DMS 273 treated with DMSO at 0.1 percent for 48 hours (cell line): ENCODE results near the gene SBNO2.

Experiments used
- DNase-seq: peaks from one replicate; lab custom pipeline; 2025; lab: John Stamatoyannopoulos, UW

Gene SBNO2

DNA sequence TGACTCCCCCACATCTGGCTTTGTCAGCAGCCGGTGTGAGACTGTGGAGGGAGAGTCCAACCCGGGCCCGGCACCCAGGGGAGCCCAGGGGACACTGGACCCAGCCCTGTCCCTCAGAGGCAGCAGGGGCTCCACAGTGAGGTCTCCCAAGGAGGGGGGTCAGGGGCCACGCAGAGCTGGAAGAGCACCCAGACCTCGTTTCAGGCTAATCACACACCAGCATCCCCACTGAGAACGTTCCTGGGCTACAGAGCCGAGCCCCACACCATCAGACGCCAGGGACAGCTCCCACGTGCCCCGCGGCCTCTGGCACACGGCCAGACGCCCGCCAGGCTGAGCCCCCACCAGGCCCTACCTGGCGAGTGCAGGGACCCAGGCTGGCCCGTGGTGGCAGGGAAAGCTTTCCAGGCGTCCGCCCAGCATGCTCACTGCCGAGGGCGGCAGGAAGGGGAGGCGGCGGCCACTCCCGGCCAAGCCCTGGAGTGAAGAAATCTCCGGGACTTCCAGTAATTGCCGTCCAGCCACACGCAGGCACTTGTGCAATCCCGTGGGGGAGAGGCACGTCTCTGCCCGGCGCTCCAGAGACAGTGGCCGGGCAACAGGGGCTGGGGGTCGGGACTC lies 19.2 kb downstream of the SBNO2 start:
- no peak for DNase-seq

DNA sequence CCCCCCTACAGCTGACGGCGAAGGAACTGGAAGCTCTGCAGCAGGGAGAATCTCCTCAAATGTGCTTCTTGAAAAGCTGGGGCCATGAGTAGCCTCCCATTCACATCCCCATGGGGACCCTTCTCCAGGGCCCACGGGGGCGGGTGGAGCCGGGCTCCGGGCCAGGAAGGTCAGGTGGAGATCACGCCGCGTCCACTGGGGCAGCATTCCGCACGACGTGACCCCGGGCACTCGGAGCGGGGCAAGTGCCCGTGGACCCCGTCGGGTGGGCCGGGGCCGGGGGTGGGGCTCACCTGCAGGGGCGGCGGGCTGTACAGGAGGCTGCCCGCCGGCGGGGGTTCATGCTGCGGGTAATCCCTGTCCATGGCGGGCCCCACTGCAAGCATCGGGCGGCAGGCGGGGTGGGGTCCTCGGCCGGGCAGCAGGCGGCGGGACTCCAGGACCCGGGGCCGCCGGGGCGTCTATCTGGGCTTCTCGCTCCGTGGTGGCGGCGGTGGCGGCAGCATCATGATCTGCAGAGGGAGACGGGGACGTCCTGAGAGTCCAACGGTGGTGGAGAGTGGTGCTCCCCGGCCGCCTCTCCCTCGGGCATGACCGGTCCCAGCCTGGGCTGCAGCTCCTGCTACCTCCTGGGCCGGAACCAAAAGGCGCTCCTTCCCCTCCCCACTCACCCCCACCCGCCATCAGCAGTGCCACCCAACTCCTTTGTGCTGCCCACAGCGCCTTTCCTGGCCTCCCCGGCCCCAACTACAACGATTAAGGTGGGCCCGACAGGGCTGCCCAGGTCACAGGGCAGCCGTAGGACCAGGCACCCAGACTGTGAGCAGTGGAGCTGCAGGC lies 20.0 kb downstream of the SBNO2 start:
- DNase-seq = no peak

GRCh38 chr19:1151917-1152587 lies 22.0 kb downstream of the SBNO2 start:
- DNase-seq = no peak

DNA sequence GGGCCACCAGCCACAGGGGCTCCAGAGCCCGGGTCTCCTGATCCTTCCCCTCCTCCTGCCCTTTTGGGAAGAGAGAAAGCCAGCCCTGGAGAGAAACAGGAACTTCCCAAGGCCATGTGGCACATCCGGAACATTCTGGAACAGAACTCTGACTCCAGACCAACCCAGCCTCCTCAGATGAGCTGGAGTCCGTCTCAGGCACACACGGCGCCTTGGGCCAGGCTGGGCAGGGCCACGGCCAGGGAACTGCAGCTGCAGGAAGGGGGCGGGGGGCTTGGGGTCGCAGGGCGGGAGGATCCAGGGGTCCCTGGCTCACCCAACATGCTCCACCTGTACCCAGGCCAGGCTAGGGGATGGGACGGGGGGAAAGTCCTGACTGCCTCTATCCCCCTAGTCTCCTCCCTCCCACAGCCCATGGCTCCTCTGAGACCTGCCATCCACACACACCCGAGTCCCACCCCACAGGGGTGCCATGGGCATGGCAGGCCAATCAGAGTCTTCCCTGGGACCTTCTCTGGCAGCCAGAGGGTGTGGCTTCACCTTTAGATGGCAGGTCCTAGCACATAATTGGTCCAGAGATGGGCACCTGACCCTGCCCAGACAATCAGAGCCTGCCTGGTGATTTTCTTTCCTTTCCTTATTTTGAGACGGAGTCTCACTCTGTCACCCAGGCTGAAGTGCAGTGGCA lies 22.9 kb downstream of the SBNO2 start:
- no peak for DNase-seq

GRCh38 chr19:1150333-1151036 lies 23.6 kb downstream of the SBNO2 start:
- DNase-seq = no peak

GRCh38 chr19:1149259-1150045 lies 24.6 kb downstream of the SBNO2 start:
- DNase-seq = no peak

DNA sequence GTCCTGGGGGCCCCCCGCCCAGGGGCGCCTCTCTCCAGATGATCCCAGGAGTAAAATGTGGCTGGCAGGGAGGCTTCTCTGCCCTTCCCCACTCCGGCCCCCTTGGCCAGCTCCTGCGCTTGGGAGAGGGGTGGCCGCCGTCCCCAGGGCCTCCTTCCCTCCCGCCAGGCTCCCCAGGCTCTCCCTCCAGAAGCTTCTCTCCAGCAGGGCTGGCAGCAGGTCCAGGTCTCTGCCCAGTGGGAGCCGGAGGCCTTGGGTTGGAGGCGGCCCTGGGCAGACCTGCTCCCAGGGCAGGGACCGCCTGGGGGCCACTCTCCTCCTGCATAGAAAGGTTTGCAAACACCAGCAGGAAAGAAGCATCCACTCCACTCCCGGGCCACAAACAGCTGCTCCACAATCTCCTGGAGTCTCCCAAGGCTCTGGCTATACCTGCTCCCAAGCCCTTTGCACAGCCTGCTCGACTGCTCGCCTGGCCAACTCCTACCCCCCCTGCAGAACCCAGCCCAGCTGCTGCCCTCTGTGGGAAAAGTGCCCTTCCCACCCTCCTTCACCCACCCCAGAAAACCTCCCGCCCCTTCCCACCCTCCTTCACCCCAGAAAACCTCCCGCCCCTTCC lies 26.0 kb downstream of the SBNO2 start:
- DNase-seq = no peak

GRCh38 chr19:1146858-1147780 lies 26.9 kb downstream of the SBNO2 start:
- DNase-seq = no peak

DNA sequence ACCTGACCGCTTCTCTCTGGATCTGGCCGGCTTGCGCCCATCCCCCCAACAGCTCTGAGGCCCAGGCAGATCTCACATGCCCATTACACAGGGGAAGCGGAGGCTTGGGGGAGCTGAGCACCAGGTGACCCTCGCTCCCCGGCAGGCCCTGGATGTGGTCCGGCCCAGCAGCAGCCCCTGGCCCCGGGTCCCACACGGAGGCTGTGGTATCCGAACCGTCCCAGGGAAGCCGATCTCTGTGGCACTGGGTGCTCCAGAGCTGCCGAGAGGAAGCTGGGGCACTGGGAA lies 27.7 kb downstream of the SBNO2 start:
- no peak for DNase-seq

DNA sequence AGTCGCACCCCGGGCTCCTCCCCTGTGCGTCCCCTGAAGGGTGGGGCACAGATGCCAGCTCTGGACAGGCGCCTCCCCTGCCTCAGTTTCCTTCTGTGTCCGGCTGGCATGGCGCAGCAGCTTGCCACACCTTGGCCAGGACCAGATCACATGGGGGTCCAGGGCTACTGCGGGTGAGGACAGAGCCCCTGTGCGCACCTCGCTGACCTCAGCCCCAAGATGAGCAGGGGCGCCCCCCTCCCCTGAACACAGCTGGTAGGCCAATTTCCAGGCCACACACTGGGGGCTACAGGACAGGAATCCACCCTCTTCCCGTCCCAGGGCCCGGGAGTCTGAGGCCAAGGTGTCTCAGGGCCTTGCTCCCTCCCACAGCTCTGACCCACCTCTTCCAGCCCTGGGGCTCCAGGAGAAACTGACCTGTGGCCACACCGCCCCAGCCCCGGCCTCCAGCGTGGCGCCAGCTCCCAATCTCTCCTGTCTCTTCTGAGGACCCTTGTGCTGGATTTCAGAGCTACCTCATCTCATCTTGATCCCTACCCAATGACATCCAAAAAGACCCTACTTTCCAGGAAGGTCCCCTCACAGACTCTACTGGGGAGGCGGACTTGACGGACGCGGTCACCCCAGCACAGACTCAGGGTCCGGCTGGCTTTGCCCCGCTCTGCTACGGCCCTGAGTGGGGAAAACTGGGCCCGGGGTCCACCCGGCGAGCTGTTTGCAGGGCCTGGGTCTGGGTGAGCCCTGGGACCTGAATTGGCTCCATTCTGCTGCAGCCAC lies 28.2 kb downstream of the SBNO2 start:
- no peak for DNase-seq

GRCh38 chr19:1144741-1145140 lies 29.3 kb downstream of the SBNO2 start:
- DNase-seq = no peak

GRCh38 chr19:1143828-1144399 lies 30.2 kb downstream of the SBNO2 start:
- no peak for DNase-seq

DNA sequence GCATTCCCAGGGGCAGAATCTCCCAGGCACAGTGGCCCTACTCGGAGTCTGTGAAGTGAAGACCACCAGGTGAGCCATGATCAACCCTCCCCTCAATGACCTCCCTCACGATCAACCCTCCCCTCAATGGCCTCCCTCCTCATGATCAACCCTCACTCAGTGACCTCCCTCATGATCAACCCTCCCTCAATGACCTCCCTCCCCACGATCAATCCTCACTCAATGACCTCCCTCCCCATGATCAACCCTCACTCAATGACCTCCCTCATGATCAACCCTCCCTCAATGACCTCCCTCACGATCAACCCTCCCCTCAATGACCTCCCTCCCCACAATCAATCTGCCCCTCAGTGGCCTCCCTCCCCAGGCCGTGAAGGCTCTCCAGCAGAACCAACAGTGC lies 32.1 kb downstream of the SBNO2 start:
- DNase-seq = no peak

GRCh38 chr19:1140272-1141027 lies 33.6 kb downstream of the SBNO2 start:
- no peak for DNase-seq

GRCh38 chr19:1139126-1139525 lies 34.9 kb downstream of the SBNO2 start:
- no peak for DNase-seq

DNA sequence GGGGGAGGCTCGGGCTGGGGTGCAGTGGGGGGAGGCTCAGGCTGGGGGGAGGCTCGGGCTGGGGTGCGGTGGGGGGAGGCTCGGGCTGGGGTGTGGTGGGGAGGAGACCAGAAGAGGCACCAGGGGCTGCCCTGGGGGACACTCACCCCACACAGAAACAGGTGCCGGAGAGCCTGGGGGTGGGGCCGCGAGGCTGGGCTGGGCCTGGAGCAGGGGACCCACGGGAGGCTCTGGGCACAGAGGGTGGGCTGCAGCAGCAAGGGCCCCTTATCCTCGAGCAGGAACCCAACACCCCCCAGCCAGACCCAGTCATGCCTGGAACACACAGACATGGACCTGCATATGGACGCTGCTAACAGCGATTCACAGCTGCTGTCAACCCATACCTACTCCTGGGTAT lies 35.9 kb downstream of the SBNO2 start:
- DNase-seq = no peak

DNA sequence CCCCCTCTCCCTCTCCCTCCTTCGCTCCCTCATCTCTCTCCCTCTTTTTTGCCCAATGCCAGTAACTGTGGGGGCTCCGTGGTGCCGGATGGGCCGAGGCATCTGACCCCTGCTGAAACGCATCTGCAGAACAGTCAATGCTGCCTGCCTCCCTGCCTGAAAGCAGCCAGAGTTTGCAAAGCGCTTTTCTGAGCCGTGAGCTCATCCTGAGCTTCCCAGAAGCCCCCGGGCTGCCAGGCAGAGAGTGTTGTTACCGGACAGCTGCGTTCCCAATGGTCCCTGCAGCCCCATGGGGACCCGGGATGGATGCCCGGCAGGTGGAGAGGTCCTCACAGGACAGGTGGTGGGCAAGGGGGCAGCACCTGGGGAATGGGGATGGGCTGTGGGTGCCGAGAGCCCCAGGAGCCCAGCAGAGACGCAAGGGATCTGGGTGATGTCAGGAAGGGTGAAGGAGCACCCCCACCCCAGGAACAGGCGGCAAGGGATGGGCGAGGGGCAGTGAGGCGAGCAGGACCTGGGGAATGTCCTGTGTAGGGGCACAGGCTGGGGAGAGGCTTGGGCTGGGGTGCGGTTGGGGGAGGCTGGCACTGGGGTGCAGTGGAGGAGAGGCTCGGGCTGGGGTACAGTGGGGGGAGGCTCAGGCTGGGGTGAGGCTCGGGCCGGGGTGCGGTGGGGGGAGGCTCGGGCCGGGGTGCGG lies 37.3 kb downstream of the SBNO2 start:
- DNase-seq = no peak
